HG03066 (cell line): Measurements from ENCODE around the gene NTS.

Experiments
- ATAC-seq: cut with Tn5 transposase; IDR thresholded peaks from one replicate; pipeline ENCODE4 v1.9.1; 2021; ENCODE audit warnings: low read depth; ENCODE audit not compliant: unreplicated experiment

NTS gene, protein sequence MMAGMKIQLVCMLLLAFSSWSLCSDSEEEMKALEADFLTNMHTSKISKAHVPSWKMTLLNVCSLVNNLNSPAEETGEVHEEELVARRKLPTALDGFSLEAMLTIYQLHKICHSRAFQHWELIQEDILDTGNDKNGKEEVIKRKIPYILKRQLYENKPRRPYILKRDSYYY

DNA sequence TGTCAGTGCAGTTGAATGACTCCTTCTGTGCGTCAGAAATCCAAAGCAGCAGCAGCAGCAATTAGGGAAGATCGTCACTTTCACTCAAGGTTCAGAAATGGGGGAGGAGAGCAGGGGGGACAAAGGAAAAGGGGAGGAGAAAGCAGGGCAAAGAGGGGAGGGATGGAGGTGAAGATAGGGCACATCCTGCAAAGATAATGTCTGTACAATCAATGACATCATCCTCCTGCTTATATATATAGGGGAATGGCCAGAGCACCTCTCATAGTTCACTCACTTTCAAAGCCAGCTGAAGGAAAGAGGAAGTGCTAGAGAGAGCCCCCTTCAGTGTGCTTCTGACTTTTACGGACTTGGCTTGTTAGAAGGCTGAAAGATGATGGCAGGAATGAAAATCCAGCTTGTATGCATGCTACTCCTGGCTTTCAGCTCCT, at the start of gene NTS:
NTS (plus strand) TSS at position 265 of the 431 bp plus-strand sequence; CDS start at position 374, 109 bp downstream.
- ATAC-seq = peak; percentile 51

DNA sequence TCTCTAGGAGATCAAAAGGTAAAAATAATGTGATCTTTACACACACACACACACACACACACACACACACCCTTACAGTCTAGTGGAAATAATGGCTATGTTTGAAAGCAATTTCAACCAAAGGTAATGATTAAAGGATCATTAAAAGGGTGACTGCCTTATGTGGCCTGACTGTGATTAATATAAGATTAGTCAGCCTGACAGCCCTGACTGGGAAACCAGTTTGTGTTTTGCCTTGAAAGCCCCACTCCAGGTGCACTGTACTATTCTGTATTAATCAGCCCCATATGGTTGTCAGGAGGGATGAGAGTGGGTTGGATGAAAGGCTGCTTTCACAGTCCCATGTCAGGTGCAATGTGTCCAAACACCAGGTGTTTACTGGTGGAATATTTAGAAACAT, 48.3 kb upstream of the NTS start:
- no peak for ATAC-seq

DNA sequence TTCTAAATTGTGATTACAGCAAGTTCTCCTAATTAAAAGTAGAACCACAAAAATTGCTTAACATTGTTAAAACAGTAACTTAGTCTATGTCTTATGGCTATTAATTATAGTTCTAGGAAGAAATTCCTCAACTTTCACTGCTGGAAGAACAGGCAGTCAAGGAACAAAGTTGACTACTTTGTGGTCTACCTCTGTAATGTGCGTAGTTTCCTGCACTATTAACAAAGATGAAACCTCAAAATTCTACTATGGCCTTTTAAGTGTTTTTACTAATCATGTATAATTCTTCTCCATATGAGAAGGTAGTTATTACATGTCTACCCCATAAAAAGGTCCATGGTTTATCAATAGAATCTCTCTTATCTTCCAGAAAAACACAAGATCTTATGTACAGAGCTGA, 45.5 kb upstream of the NTS start:
- no peak for ATAC-seq

DNA sequence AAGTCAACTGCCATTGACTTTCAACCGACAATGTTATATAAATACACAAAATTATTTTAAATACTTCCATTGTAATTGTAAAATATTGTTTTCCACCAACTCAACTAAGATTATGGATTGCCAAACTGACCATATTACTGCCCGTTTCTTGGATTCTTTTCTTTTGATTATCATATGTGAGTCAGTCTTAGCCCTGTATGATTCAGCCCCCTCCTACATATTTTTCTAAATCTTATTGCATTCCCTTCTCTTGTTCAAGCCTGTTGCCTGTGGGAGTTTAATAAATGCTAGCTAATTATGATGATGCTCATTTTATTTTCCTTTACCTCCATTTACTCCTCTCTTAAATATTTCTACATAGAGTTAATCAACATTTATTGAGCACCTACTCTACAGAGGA, 44.7 kb upstream of the NTS start:
- ATAC-seq = no peak

DNA sequence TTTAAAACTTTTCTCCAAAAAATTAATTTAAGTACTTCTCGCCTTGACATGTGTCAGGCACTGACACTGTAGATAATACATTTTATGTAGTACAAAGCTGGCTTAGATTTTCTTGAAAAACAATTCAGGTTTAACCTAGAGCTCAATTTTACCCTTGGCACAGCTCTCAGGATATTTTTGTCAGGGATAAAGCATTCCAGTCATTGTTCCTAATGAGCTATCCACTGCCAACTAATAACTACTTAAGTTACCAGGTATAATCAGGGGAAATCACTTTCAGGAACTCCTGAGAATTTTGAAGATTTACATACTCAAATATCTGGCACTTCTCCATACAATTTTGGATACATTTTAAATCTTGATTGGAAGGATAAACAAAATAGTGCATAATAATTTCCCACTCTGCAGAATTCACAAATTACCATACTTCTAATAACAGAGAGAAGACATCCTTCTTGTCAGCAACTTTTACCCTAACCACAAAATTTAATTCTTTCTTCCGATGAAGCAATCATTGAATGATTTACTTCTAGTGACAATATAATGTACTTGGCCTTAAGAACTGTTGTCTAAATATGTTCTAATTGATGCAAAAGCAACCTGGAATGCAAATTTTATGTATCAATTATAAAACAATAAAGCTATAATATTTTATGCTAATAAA, 42.6 kb upstream of the NTS start:
- ATAC-seq = no peak

DNA sequence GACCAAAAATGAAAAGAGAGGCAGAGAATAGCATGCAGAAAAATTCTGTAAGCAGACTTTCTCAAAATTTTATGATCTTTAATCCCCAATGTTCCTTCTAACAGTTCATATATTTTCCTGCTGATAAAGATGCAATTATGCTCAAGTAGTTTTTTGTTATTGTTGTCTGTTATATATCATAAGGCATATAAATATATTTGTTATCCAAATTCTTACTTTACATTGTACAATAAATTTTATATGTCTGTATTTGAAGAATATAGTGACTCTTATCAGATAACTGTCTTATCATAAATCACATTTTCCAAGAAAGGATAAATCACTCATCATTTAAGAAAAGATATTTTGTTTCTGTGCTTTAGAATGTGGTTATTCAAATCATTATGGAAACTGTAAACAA, 40.5 kb upstream of the NTS start:
- no peak for ATAC-seq

DNA sequence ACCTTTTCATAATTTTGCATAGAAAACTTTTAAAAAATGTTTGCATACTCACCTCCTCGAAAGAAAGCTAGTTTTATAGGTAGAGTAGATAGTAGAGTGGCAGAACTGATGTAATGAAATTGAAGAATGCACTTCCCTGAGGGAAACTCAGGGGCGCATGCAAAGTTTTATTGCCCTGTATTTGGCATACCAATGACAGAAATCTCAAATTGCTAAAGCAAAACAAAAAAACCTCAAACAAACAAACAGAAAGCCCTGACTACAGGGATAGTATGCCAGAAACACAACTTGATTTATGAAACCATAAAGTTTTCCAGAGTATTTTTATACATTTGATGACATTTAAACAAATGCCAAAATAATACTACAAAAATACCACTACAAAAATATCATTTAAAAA, 39.7 kb upstream of the NTS start:
- ATAC-seq = no peak

DNA sequence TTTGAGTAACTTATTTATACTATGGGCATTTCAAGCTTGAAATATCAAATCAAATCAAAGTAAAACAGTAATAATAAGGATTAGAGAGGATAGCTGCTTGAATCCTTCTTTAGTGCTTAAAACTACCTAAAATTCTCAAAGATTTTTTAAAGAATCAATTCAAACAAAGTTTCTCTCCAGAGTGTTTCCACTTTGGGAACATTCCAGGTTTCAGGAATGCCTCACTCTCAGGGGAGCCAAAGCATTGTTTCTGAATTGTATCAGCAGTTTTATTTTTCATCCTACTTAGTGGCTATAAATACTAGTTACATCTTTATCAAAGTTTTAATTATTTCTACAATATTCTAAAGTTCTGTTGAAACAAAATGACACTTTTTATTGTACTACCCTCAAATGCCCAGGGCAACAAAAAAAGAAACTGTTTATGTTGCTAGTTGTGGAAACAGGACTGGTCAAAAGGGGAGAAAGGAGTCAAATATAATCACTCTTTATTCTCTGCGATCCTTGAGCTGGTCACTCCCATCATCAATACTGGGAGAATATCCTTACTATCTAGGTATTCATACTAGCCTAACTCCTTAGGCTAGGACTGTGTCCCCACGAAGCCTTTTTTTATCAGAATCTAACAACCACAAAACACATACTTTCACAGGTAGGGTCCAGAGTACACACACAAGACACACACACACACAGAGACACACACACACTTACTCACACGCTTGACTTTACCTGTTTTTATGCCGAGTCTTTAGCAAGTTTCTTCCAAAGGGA, 38.5 kb upstream of the NTS start:
- no peak for ATAC-seq

DNA sequence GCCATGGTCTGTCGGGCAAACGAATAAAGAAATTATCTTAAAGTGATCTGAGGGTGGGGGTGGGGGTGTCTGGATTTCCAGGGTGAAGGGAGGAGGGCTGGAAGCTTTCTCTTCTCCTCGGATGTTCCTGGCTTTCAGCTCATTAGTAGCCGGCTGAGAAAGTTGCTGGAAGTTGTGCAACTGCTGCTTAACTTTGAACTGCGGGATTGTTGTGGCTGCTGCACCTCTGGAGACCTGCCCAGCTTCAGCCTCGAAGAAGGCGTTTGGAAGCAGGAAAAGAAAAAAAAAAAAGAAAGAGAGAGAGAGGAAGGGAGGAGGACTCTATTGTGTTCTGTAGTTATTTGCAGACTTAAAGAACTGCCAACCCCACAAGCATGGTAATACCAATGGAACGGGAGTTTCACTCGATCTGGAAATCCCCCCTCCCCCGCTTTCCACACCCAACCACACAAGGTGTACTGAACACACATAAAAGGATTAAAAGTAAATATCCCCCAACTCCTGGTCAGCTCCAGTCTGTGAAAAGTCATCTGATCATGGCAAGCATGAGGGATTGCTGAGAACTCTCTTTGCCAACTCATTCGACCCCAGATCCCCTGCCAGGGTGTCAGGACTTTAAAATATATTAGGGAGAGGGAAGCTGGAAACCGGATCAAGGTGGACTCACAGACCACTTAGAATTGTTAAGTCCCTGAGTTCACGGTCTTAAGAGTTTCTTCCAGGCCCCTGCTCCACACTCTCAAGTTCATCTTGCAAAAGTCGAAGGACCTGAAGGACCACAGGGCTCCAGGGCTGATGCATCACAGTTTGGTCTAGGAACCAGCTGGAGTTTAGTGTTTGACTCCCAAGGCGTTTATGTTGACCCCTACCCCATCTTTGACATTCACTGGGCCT, 37.7 kb upstream of the NTS start, which contains the start of gene RASSF9:
RASSF9 (minus strand) TSS at position 213 of the 894 bp plus-strand sequence; CDS start at position 5, 208 bp downstream.
- no peak for ATAC-seq

DNA sequence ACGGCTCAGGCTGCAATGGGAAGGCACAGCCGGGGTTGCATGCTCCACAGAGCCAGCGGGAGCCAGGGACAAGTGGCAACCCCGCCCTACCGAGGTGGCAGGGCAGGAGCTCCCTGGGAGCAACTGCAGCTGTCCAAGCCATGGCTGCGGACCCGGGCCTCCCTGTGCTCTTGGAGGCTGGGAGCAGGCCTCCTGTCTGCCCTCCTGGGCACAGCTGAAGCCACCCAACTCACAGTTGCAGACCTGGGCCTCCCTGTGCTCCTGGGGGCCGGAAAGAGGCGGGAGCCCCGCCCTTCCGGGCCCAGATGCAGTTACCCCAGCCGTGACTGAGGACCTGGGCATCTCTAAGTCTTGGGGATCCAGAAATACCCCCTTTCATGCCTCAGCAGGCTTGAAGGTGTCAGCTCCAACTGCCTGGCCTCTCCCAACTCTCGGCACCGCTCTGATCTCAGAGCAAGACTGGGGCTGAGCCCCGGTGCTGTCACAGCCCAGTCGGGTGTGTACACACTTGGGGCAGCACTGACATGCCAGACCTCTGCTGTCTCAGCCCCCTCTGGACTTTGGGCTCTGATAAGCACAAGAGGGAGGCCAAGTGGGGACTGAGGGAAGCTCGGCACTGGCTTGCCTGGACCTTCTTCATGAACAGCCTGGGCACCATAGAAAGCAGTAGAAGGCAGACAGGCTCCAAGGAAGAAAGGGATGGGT, 30.3 kb upstream of the NTS start:
- no peak for ATAC-seq

DNA sequence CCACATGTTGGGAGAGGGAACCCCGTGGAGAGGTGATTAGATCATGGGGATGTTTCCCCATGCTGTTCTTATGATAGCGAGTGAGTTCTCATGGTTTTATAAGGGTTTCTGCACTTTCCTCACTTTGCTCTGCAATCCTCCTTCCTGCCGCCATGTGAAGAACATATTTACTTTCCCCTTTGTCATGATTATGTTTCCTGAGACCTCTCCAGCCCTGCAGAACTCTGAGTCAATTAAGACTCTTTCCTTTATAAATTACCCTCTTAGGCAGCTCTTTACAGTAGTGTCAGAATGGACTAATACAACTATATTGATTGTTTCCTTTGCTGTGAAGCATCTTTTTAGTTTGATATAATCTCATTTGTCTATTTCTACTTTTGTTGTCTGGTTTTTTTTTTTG, 24.8 kb upstream of the NTS start:
- ATAC-seq = no peak

DNA sequence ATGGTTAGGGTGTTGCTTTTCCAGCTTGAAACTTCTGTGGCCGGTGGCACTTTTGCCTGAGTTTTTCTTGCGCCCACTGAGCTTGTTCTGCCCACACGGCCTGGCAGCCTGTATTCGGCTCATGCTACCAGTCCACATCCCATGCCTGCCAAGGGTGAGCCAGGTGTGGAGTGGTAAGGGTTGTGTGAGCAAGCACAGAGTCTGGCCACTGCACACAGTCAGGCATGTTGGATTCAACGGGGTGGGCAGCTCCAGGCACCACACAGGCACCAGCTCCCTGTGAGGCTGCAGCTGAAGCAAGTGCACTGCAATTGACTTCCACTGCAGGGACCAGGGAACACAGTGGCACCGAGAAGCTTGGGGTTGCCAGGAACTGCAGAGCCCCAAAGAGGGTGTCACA, 18.8 kb upstream of the NTS start:
- ATAC-seq = no peak

DNA sequence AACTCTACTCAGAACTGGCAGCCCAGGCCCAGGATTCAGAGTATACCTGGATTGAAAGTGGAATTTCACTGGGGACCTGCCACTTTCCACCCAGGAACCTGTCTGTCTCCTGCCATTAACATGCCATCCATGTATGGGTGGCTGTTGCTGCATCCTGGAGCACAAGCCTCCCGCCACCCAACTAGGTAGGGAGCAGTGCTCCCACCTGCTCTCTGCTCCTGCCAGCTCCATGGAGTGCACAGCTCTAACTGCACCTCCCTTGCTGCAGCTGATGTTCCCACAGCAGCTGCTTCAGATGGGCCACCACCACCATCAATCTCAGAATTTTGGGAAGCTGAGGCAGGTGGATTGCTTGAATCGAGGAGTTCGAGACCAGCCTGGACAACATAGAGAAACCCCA, 17.1 kb upstream of the NTS start:
- no peak for ATAC-seq

DNA sequence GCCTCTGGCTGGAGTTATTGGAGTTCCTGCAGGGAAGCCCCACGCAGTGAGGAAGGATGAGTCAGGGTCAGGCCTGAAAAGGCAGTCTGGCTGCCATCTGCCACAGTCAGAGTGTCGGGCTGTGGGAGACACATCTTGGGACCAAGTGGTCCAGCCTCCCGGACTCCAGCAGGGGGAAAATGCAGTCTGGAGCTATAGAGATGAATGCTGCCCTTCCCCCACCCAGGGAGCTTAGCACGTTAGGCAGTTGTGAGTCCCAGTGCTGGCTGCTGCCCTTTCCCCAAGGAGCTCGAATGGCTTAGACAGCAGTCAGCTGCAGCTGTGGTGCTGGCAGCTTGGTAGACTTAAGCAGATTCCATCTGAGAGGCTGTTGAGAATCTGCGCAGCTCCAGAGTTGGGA, 8.2 kb upstream of the NTS start:
- no peak for ATAC-seq

DNA sequence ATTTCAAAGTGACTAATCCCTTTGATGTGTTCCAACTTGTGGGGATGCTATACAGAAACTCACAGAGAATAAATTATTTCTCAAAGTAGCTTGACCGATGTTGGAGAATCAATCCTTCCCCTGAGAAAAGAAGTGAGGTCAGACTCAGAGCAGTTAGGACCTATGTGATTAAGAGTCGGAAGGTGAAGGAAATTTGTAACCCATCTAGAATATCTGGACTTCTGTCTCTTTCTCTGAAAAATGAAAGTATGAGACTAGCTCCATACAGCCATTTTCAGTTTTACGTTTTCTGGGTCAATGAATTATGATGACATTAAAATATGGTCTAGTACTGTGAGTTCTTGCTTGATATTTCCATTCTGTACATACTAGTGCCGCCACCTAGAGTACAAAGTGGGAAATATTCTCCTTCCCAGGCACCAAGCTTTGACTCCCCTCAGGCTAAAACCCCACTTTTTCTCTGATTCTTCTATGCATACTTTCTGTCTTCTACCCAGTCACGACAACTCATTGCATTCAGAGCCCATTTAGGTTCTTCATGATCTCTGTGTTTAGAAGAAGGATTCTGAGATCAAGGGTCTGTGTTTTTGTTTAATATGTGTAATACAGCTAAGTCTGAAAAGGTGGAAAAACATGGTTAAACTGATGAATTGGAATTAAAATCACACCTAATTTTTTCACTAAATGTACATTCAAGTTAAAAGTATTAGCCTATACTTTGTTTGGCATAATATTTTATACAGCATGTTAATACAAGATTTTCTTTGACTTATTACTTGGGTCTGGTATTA, 6.9 kb upstream of the NTS start:
- peak; percentile 89 for ATAC-seq

DNA sequence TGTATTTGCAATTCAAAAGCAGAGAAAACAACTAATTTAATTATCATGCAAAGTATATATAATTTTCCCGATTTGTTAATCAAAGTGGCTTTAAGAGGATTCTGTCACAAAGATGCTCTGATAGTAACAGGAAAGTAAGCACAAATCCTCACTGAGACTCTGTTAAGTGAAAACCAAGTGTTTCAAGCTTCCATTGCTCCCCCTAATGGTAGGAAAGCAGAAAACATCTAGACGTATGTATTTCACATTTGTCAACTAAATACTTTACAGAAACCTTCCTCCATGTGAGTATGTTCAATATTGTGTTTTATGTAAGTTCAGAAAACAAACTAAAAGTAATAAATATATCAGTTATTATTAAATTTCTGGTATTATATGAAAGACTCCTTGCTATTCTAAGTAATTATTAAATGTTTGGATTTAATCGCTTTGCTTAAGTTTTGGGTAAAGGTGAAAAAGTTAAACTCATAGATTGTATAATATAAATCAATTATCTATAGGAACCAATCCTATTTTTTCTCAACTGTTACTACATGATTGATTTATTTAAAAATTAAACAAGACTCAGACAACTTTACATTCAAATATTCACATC, 1.5 kb upstream of the NTS start:
- peak; percentile 77 for ATAC-seq

DNA sequence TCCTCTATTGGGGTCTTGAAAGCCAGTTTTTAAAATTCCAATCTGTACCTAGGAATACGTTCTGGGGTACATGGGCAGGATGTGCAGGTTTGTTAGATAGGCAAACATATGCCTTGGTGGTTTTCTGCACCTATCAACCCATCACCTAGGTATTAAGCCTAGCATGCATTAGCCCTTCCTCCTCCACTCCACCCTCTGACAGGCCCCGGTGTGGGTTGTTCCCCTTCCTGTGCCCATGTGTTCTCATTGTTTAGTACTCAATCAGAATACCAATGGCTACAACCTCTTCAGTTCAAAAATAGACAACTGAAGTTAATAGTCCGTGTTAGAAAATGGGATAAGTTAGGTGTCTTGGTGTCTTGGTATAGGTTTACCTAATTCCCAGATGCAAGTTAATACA, 3.4 kb downstream of the NTS start:
- no peak for ATAC-seq

DNA sequence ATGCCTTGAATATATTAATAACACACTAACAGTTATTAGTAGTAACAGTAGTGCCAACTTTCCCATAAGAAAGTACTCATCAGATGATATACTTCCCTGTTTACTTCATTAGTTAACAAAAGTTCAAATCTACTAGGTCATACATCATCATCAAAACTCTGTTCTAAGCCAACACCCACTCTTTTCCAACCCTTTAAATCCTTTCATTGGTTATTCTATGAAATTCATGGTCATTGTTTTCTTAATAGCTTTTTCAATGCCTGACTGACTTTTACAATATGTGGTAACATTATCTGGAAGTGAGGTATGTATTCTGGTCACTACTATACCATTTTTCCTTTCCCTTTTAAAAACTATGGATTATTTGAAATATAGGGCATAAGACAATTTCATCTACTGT, 9.7 kb downstream of the NTS start:
- ATAC-seq = no peak

DNA sequence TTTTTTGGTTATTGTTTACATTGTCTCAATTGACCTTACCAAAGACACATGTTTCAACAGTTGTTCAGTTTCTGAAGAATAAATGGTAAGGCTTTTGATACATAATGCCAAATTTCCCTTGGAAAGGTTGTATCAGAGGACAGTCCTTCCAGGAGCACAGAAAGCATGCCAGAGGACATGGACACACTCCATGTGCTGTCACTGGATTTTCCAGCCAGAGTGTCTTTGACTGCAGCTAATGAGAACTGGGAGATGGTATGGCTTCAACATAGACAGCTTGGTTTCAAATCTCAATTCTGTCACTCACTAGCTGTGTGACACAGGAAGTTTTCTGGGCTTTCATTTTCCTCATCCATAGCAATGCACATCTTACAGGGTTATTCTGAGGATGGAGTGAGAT, 20.6 kb downstream of the NTS start:
- ATAC-seq = no peak
